Activated naive CD8-positive, alpha-beta T cell treated with anti-CD3 and anti-CD28 coated beads, Interleukin-2, amount 10 ng/mL, durations not matched to agents 7 days and 5 days (primary cell): Measurements from ENCODE around the gene COL18A1. TPM values are rescaled to one million over a fixed set of nuclear protein-coding genes. Genes with fewer than 3 reads are reported as not detected.
A peak's percentile ranks its signal among the peaks of the same experiment; 100 is the strongest.
"Not testable (repeated sequence)": the region's sequence is repeated elsewhere in the genome, so short reads cannot be mapped to it uniquely, and the experiment has no call there.

Experiments used
- ATAC-seq: fragments of 150-1000 bp; cut with Tn5 transposase; one replicate; pipeline ENCODE4 v1.10.0; 2021; ENCODE audit warnings: low read depth, moderate library complexity
- POLR2A ChIA-PET: fragments of 350-600 bp; sonication (Branson Sonifier 250); formaldehyde crosslinking; loops from one replicate; lab custom pipeline; 2021; ENCODE audit warnings: antibody characterized with exemption; lab: Charles Lee
- DNase-seq: peaks from one replicate; pipeline ENCODE4 v3.0.0; 2021
- H3K27ac Mint-ChIP-seq: one replicate; pipeline ENCODE4 v1.8.0; 2022; ENCODE audit warnings: mild to moderate bottlenecking, mixed read lengths
- H3K27me3 Mint-ChIP-seq: one replicate; pipeline ENCODE4 v1.8.0; 2022; ENCODE audit warnings: mild to moderate bottlenecking, moderate library complexity, mixed read lengths
- H3K36me3 Mint-ChIP-seq: one replicate; pipeline ENCODE4 v1.8.0; 2021; ENCODE audit warnings: mild to moderate bottlenecking, mixed read lengths
- H3K4me1 Mint-ChIP-seq: one replicate; pipeline ENCODE4 v1.8.0; 2021; ENCODE audit warnings: mixed read lengths
- H3K4me3 Mint-ChIP-seq: one replicate; pipeline ENCODE4 v1.8.0; 2022; ENCODE audit warnings: mild to moderate bottlenecking, moderate library complexity, mixed read lengths
- H3K9me3 Mint-ChIP-seq: one replicate; pipeline ENCODE4 v1.8.0; 2021; ENCODE audit warnings: mixed read lengths
- total RNA-seq, 2 experiments: library from RNA; stranded (reverse); gene quantifications; one replicate each; pipeline ENCODE4 v1.2.3, GENCODE V29; 2021

The COL18A1 gene
- total RNA-seq, 2 experiments from 2014 or later = 12.5 to 12.8 TPM

DNA sequence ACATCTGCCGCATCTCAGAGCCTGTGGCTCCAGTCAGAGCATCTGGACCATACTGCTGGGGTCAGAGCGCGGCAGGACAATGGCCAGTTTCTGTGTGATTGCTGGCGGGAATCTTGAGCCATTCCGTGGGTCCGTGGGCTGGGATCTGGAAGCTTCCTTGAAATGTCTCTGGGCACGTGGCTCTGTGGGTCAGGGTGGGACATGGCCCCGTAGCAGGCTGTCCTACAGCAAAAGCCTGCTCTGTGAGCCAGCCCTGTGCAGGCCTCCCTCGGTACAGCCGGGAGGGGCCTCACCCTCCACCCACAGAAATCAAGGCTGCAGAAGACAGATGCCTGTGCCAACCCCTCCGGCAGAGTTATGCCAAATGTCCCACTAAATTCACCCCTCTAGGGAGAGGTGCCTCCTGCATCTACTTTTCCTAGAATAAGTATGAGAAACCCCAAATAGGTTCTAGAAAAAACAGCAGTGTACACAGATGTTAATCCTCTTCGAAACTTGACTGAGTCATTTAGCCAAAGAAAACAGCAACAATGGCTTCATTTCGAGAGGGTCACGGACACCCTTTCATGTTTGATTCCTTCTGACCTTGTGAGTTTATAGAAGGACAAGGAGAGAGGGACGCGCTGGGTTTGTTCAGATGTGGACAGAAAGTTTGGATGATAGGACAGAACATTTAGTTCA, 27.8 kb downstream of the COL18A1 start:
- Mint-ChIP-seq H3K27me3 (no peaks in the 10 kb centered on the region), H3K9me3 (no peaks in the 10 kb centered on the region), H3K27ac (no peak overlapping the region), H3K36me3 (no peaks in the 10 kb centered on the region), H3K4me3 (no peak overlapping the region), H3K4me1 (no peaks in the 10 kb centered on the region)
- POLR2A ChIA-PET = no interaction called here
- ATAC-seq (no peak), DNase-seq (no peak)

DNA sequence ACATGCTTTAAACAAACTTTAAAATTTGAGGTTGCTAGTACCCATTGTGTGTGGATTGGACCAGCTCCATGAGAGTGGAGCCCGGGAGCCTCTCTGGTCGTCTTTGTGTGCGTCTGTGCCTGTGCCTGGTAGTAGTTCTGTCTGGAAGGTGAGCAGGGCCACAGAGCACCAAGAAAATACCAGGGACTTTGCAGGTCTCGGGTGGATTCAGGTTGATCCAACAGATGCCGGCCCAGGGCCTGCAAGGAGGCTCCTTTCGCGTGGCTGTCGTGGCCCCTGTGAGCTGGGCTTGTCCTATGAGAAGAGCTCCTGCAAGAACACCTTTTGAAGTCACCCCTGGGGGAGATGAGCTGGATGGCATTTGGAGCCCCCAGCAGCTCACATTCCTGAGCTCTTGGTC, 28.3 kb downstream of the COL18A1 start:
- POLR2A ChIA-PET = no interaction called here
- no peak overlapping the region for H3K4me3 Mint-ChIP-seq
- DNase-seq (no peak), ATAC-seq (no peak)
- H3K27ac Mint-ChIP-seq = no peak overlapping the region
- no peaks in the 10 kb centered on the region for H3K27me3 Mint-ChIP-seq
- H3K36me3 Mint-ChIP-seq = no peaks in the 10 kb centered on the region
- H3K4me1 Mint-ChIP-seq = no peaks in the 10 kb centered on the region
- no peaks in the 10 kb centered on the region for H3K9me3 Mint-ChIP-seq

DNA sequence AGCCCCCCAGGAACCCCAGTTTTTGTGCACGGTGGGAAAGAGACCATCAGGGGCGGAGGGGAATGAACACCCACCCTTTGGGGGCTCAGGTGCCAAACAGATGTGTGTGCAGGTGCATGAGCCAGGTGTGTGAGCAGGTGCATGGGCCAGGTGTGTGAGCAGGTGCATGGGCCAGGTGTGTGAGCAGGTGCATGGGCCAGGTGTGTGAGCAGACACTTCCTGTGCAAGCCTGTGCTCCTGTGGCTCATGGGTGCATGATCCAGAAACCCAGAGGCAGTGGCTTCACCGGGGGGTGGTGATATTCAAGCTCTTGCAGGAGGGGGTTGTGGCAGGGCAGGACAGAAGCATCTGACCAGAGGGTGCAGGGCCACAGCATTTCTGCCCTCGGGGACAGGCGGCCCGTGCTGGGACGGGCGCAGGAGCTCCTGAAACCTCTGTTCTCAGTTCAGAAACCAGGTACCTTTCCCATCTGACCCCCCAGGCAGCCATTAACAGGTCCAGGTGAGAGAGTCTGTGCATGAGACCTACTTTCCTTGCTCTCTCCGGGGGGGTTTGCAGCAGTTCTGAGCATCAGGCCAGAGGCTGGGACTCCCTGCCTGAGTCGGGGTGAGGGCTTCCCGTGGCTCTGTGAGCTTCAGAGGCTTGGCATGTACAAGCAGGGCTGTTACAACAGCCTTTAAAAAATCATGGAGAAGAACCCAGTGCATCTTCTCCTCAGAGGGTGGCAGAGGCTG, 29.1 kb downstream of the COL18A1 start:
- no peak overlapping the region for H3K4me3 Mint-ChIP-seq
- H3K36me3 Mint-ChIP-seq = no peaks in the 10 kb centered on the region
- H3K4me1 Mint-ChIP-seq = no peaks in the 10 kb centered on the region
- no peaks in the 10 kb centered on the region for H3K27me3 Mint-ChIP-seq
- H3K27ac Mint-ChIP-seq = no peak overlapping the region
- ATAC-seq (no peak), DNase-seq (no peak)
- no peaks in the 10 kb centered on the region for H3K9me3 Mint-ChIP-seq
- POLR2A ChIA-PET = no interaction called here

DNA sequence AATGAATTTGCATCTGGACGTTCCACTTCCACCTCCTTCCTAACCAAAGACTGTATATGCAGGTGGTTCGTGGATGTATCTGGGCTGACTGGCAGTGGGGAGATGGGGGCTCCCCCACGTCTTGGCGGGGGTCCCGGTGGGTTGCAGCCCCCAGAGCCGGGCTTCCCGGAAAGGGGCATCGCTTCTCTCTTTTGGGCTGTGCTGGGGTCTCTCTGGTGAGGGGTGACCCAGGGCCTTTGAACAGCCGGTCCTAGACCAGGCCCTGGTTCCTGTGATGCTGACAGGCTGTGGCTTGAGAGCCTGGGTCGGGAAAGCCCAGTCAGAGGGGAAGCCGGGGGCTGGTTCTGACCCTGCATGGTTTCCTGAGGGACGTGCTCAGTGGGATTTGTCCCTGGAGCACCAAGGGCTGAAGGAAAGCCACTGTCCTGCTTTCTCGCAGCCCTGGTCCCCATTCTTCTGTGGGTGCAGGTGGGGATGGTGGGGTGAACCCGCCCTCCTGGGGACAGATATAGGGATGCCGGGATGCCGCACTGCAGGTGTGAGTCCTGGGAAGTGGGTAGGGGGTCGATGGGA, 29.8 kb downstream of the COL18A1 start:
- H3K36me3 Mint-ChIP-seq = no peaks in the 10 kb centered on the region
- H3K4me1 Mint-ChIP-seq = peaks cover 1% of the 10 kb centered on the region
- H3K4me3 Mint-ChIP-seq = no peak overlapping the region
- POLR2A ChIA-PET = no interaction called here
- DNase-seq (no peak), ATAC-seq (no peak)
- no peaks in the 10 kb centered on the region for H3K9me3 Mint-ChIP-seq
- H3K27ac Mint-ChIP-seq = no peak overlapping the region
- H3K27me3 Mint-ChIP-seq = no peaks in the 10 kb centered on the region

DNA sequence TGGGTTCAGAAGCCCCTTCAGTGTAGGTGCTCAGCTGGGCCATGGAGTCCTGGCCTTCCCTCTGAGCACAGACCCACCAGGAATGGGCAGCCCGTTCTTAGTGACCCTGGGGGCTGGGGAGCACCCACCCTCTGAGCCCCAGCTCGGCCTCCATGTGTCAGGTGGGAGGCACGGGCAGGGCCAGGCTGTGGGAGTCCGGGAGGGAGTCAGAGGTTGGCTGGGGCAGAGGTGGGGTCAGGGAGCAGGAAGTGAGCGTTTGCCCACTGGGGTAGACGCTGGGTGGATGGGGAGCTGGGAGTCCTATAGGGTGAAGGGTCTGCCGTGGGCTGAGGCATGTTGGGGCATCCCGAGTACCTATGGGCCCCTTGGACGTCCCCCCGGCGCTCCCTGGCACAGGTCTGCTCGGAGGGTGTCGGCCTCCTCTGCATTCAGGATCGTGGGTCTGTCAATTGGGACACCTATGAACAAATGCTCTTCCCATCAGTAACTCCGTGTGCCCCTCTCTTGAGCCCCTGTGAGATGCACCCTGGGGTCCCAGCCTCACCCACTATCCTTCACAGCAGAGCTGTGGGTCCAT, 30.5 kb downstream of the COL18A1 start:
- no peak for ATAC-seq
- H3K9me3 Mint-ChIP-seq = no peaks in the 10 kb centered on the region
- POLR2A ChIA-PET = no interaction called here
- no peak for DNase-seq
- no peak overlapping the region for H3K4me3 Mint-ChIP-seq
- H3K36me3 Mint-ChIP-seq = no peaks in the 10 kb centered on the region
- H3K27ac Mint-ChIP-seq = no peak overlapping the region
- peaks cover 1% of the 10 kb centered on the region for H3K4me1 Mint-ChIP-seq
- H3K27me3 Mint-ChIP-seq = no peaks in the 10 kb centered on the region

DNA sequence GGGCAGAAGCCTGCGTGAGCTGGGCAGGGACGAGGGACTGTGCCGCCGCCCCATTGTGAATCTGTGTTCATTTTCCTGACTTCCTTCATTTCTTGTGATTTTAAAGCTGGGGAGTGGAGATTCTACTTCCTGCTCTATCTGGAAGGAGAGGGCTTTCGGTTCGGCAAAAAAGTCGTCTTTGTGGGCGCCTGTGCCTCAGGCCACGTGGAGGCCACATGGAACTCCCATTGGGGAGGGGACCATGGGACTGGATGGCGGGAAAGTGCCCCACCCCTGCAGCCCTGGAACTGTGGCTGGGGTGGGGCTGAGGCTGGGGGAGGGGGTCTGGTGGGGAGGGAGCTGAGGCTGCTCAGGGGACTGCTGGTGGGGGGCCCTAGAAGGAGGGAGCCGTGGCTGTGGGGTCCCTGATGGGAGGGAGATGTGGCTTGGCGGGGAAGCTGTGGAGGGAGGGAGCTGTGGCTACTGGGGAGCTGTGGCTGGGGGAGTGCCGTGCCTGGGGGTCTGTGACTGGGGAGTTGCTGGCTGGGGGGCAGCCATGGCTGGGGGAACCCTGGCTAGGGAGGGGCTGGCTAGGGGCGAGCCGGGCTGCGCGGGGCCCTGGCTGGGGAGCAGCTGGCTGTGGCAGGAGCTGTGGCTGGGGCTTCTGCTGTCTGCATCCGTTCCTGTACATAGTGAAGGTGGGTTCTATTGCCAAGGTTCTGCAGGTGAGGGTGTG, 31.5 kb downstream of the COL18A1 start:
- ATAC-seq = no peak
- H3K4me3 Mint-ChIP-seq = no peak overlapping the region
- H3K9me3 Mint-ChIP-seq = no peaks in the 10 kb centered on the region
- no peaks in the 10 kb centered on the region for H3K36me3 Mint-ChIP-seq
- POLR2A ChIA-PET = interaction anchor here (1.3 kb wide), 1 partner anchor 149 kb away, joined by 4 read pairs; the partner anchor contains the start of gene POFUT2
- DNase-seq = no peak
- H3K27ac Mint-ChIP-seq = no peak overlapping the region
- peaks cover 1% of the 10 kb centered on the region for H3K4me1 Mint-ChIP-seq
- no peaks in the 10 kb centered on the region for H3K27me3 Mint-ChIP-seq

DNA sequence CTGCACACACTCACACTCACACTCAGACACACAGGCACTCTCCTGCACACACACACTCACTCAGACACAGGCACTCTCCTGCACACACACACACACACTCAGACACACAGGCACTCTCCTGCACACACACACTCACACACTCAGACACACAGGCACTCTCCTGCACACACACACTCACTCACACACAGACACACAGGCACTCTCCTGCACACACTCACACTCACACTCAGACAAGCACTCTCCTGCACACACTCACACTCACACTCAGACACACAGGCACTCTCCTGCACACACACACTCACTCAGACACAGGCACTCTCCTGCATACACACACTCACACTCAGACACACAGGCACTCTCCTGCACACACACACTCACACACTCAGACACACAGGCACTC, 32.9 kb downstream of the COL18A1 start:
- H3K27me3 Mint-ChIP-seq, ATAC-seq, H3K4me3 Mint-ChIP-seq, H3K27ac Mint-ChIP-seq, POLR2A ChIA-PET, H3K9me3 Mint-ChIP-seq, DNase-seq, H3K4me1 Mint-ChIP-seq, H3K36me3 Mint-ChIP-seq: not testable (repeated sequence)

DNA sequence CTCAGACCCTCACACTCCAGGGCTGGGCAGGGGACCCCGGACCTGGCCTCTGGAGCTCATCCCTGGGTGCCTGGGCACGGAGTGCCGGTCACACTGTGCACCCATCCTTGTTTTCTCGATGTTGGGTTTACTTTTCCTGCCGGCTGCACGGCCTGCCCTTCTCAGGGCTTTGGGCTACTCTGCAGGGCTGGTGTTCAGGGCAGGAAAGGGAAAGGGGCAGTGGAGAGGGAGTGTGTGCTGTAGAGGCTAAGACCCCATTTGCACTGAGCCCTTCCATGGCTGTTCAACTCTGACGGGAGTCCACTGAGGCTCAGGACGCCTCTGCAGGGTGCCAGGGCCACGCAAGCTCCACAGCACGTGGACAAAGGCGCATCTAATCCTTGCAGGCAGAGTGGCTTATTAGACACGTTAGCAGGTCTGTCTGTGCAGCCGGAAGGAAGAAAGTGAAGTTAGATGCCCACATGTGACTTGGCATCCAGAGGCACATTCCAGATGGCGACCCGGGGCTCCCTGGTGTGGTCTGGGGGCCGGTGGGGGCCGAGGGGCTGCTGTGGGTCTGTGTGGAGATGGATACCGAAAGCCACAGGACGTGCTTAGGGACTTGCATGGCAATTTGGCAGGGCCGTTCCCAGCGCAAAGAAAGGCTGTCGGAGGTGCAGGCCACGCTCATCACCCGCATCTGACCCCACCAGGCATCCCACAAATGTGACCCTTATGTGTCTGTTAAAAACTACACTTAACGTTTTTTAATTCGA, 33.6 kb downstream of the COL18A1 start:
- POLR2A ChIA-PET = no interaction called here
- H3K27me3 Mint-ChIP-seq = no peaks in the 10 kb centered on the region
- H3K9me3 Mint-ChIP-seq = no peaks in the 10 kb centered on the region
- ATAC-seq = no peak
- DNase-seq = no peak
- no peak overlapping the region for H3K27ac Mint-ChIP-seq
- peaks cover 1% of the 10 kb centered on the region for H3K4me1 Mint-ChIP-seq
- peak overlapping the region; percentile 61 for H3K4me3 Mint-ChIP-seq
- no peaks in the 10 kb centered on the region for H3K36me3 Mint-ChIP-seq

DNA sequence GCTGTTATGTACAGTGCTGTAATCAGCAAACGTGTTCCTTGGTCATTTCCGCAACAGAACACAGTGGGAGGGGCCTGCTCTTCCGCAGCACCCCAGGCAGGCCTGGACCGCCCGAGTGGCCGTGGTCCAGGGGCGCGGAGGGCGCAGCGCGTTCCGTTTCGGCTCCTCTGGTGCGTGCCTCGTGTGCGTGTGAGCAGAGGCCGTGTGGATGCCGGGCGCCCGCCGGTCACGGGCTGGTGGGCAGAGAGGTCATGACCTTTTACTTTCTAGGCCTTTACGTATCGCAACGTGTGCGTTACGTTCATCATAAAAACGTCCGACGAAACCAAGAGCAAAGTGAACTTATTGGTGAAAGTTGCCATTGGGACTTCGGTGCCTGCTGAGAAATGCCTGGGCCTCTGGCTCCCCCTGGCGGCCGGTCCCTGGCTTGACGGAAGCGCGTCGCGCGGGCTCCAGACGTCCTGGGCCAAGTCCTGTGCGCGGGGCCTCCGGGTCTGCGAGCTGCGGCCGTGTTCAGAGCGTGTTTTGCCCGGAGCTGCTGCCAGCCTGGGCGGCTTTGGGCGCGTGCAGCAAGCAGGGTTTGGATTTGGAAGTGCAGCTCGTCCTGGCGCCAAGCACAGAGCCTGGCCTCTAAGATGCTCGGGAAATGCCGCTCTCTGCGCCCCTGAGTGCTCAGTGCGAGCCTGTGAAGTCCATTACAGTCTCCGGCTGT, 34.4 kb downstream of the COL18A1 start:
- H3K27ac Mint-ChIP-seq = peak overlapping the region; percentile 71
- peaks cover 1% of the 10 kb centered on the region for H3K4me1 Mint-ChIP-seq
- H3K9me3 Mint-ChIP-seq = no peaks in the 10 kb centered on the region
- peak overlapping the region; percentile 61 for H3K4me3 Mint-ChIP-seq
- peak; percentile 89 for ATAC-seq
- peaks cover 2% of the 10 kb centered on the region for H3K27me3 Mint-ChIP-seq
- POLR2A ChIA-PET = interaction anchor here (1.2 kb wide), 1 partner anchor 147 kb away, joined by 3 read pairs; no protein-coding TSS in a partner anchor
- DNase-seq = peak; percentile 92
- peaks cover 1% of the 10 kb centered on the region for H3K36me3 Mint-ChIP-seq

DNA sequence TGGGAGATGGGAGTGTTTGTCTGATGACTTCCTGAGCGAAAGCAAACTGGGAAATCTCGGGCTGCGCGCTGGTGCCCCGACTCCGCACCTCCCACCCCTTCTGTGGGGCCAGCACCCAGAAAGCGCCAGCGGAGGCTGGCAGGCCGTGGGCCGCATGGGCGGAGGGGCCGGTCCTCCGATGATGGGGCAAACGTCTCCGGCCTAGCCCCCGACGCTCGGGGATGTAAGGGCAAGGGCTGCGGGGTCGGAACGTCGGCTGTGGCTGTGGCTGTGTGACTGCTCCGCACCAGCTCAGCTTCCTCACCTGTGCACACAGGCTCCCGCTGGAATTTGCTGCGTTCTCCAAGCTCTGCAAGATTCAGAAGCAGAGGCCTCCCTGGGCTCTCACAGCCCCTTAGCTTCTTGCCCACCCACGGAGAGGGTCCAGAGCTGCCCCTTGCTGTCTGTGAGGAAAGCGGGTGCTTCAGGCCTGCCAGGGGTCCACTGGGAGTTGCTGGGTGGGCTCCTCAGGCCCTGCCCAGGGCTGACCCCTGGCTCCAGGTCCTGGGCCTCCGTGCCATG, 35.0 kb downstream of the COL18A1 start:
- Mint-ChIP-seq H3K27me3 (peaks cover 2% of the 10 kb centered on the region), H3K9me3 (no peaks in the 10 kb centered on the region), H3K4me3 (no peak overlapping the region), H3K36me3 (peaks cover 1% of the 10 kb centered on the region), H3K27ac (no peak overlapping the region), H3K4me1 (peaks cover 1% of the 10 kb centered on the region)
- POLR2A ChIA-PET = interaction anchor here (1.2 kb wide), 1 partner anchor 147 kb away, joined by 3 read pairs; no protein-coding TSS in a partner anchor
- DNase-seq (no peak), ATAC-seq (no peak)

DNA sequence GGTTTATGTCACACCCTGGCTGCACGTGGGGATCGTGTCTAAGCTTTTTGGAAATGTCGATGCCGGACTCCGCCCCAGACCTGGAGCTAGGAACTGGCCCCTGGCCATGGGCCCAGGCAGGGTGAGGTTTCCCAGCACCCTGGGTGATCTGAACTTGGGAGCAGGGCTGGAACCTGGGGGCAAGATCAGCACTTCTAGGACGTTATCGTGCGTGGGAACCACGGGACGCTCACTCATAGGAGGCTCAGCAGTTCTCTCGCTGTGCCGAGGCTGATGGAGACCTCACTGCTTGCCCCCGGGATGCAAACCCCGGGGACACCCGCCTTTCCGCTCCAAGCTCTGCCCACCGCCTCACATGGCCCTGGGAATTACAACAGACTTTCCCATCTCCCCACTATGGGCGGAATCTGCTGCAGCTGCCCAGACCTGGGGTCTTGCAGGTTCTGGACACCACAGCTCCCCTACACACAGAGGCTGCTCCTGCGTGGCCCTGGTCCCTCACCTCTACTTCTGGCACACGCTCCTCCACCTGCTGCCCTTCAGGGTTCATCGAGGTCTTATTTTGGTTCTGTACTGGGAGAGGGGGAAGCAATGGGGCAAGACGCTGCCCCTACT, 35.9 kb downstream of the COL18A1 start:
- Mint-ChIP-seq H3K27ac (no peak overlapping the region), H3K9me3 (no peaks in the 10 kb centered on the region), H3K4me3 (no peak overlapping the region)

More for the DNA sequence above, 35.9 kb downstream of the COL18A1 start:
- H3K27me3 Mint-ChIP-seq = peaks cover 5% of the 10 kb centered on the region
- no peak for ATAC-seq
- no peak for DNase-seq
- peaks cover 1% of the 10 kb centered on the region for H3K36me3 Mint-ChIP-seq
- H3K4me1 Mint-ChIP-seq = peaks cover 1% of the 10 kb centered on the region
- POLR2A ChIA-PET = interaction anchor here (1.2 kb wide), 1 partner anchor 148 kb away, joined by 3 read pairs; no protein-coding TSS in a partner anchor
